PC-9 (cell line): Measurements from ENCODE around the gene ERC2. TPM values are rescaled to one million over a fixed set of nuclear protein-coding genes. Genes with fewer than 3 reads are reported as not detected.
A peak's percentile ranks its signal among the peaks of the same experiment; 100 is the strongest.

Source experiments
- BruUV-seq: library from RNA; stranded (reverse); fragments of 400-500 nt; replicated peaks from 2 replicates; lab custom pipeline; 2021; lab: Mats Ljungman, UMichigan
- CTCF ChIA-PET: fragments of 300-600 bp; sonication (Branson Sonifier 250); formaldehyde crosslinking; loops from one replicate; lab custom pipeline; 2022; ENCODE audit warnings: antibody characterized with exemption; lab: Charles Lee
- POLR2A ChIA-PET: fragments of 300-600 bp; sonication (Branson Sonifier 250); formaldehyde crosslinking; loops from one replicate; lab custom pipeline; 2022; ENCODE audit warnings: antibody characterized with exemption; ENCODE audit not compliant: unreplicated experiment; lab: Charles Lee
- DNase-seq, 2 experiments: peaks; one replicate each; pipeline versions ENCODE4 v3.0.0 to v3.0.0-alpha.2; 2015 to 2022; ENCODE audit warnings: mixed read lengths in 1 of 2
- H2AFZ ChIP-seq: fragments of 200-600 bp; sonication (generic); 2 replicates; pipeline ENCODE4 v1.8.1; 2017; ENCODE audit warnings: antibody characterized with exemption
- H3F3A ChIP-seq: fragments of 200-600 bp; sonication (generic); 2 replicates; pipeline ENCODE4 v1.8.1; 2017; ENCODE audit warnings: antibody characterized with exemption, mild to moderate bottlenecking, low read depth; ENCODE audit not compliant: insufficient read depth
- H3K27ac ChIP-seq: fragments of 200-600 bp; sonication (generic); 2 replicates; pipeline ENCODE4 v1.6.1; 2016; ENCODE audit warnings: mixed run types
- H3K27me3 ChIP-seq: fragments of 200-600 bp; sonication (generic); 2 replicates; pipeline ENCODE4 v1.6.1; 2016; ENCODE audit warnings: low read depth, mixed run types; ENCODE audit not compliant: insufficient read depth
- H3K36me3 ChIP-seq: fragments of 200-600 bp; sonication (generic); 2 replicates; pipeline ENCODE4 v1.6.1; 2016; ENCODE audit warnings: low read depth, mixed run types
- H3K4me1 ChIP-seq: fragments of 200-600 bp; sonication (generic); replicated peaks from 2 replicates; pipeline ENCODE4 v1.6.1; 2016; ENCODE audit warnings: mixed run types; ENCODE audit not compliant: insufficient read depth
- H3K4me2 ChIP-seq: fragments of 200-600 bp; sonication (generic); 2 replicates; pipeline ENCODE4 v1.6.1; 2017; ENCODE audit warnings: mixed run types
- H3K4me3 ChIP-seq: fragments of 200-600 bp; sonication (generic); 2 replicates; pipeline ENCODE4 v1.6.1; 2016; ENCODE audit warnings: mixed run types
- H3K79me2 ChIP-seq: fragments of 200-600 bp; sonication (generic); 2 replicates; pipeline ENCODE4 v1.6.1; 2017; ENCODE audit warnings: low read depth, mixed run types
- H3K9me2 ChIP-seq: fragments of 200-600 bp; sonication (generic); 2 replicates; pipeline ENCODE4 v1.8.1; 2017; ENCODE audit warnings: mild to moderate bottlenecking; ENCODE audit not compliant: insufficient read depth
- H3K9me3 ChIP-seq: fragments of 200-600 bp; sonication (generic); 2 replicates; pipeline ENCODE4 v1.8.1; 2016; ENCODE audit warnings: low read depth; ENCODE audit not compliant: insufficient read depth
- H4K20me1 ChIP-seq: fragments of 200-600 bp; sonication (generic); 2 replicates; pipeline ENCODE4 v1.8.1; 2017; ENCODE audit not compliant: insufficient read depth
- EZH2 ChIP-seq: fragments of 200-600 bp; sonication (generic); IDR thresholded peaks from 2 replicates; pipeline ENCODE4 v1.8.0; 2017; ENCODE audit warnings: antibody characterized with exemption, low read depth
- intact Hi-C: fragments of 100-400 bp; cut with micrococcal nuclease; formaldehyde crosslinking; loops from one replicate; pipeline ENCODE4 v1.10.0; 2022; ENCODE audit not compliant: unreplicated experiment
- total RNA-seq: library from RNA; stranded (reverse); gene quantifications from 2 replicates; pipeline ENCODE4 v1.2.3, GENCODE V29; 2021
- TF ChIP-seq, protein P1 (sequence below): fragments of 200-600 bp; sonication (generic); conservative IDR thresholded peaks from 2 replicates; pipeline ENCODE4 v1.6.1; 2017; ENCODE audit warnings: mixed run types, antibody characterized with exemption, mild to moderate bottlenecking, moderate library complexity

The ERC2 gene
- total RNA-seq, 1 experiment from 2014 or later, result 1.4 TPM

DNA sequence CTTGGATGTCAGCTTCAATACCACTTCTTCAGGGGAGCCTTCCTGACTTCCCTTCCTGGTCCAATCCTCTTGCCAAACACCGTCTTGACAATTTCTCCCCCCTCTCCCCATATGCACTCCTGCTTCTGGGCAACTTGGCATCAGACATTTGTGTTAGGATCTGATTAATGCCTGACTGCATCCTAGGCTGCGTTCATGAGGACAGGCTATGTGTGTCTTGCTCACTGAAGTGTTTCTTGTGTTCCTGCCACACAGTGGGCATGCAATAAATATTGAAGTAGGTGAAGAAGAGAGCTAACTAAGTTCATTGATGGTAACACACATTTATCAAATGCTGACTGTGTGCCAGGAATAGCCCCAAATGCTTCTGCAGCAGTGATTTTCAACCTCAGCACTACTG, 944.8 kb downstream of the ERC2 start:
- Histone ChIP-seq H3K9me3 (no peaks in the 10 kb centered on the region), H3K27ac (no peak overlapping the region), H3K4me3 (no peak overlapping the region), H3K36me3 (no peaks in the 10 kb centered on the region), H3K9me2 (no peaks in the 10 kb centered on the region), H3F3A (peaks cover 21% of the 10 kb centered on the region; the same call in 1 of the 2 replicates), H3K79me2 (no peaks in the 10 kb centered on the region), H3K4me1 (peaks cover 39% of the 10 kb centered on the region), H4K20me1 (no peaks in the 10 kb centered on the region), H2AFZ (no peak overlapping the region), H3K4me2 (no peak overlapping the region), H3K27me3 (no peaks in the 10 kb centered on the region)
- ChIA-PET POLR2A (interaction anchor here (0.6 kb wide), 1 partner anchor 41 kb away, joined by 5 read pairs; no protein-coding TSS in a partner anchor), CTCF (no interaction called here)
- TF ChIP-seq, protein P1, sequence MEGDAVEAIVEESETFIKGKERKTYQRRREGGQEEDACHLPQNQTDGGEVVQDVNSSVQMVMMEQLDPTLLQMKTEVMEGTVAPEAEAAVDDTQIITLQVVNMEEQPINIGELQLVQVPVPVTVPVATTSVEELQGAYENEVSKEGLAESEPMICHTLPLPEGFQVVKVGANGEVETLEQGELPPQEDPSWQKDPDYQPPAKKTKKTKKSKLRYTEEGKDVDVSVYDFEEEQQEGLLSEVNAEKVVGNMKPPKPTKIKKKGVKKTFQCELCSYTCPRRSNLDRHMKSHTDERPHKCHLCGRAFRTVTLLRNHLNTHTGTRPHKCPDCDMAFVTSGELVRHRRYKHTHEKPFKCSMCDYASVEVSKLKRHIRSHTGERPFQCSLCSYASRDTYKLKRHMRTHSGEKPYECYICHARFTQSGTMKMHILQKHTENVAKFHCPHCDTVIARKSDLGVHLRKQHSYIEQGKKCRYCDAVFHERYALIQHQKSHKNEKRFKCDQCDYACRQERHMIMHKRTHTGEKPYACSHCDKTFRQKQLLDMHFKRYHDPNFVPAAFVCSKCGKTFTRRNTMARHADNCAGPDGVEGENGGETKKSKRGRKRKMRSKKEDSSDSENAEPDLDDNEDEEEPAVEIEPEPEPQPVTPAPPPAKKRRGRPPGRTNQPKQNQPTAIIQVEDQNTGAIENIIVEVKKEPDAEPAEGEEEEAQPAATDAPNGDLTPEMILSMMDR, result no peak
- TF ChIP-seq EZH2, result no peak
- intact Hi-C loops, result no loop called here
- no peak for DNase-seq
- BruUV-seq, result no TSS peak

DNA sequence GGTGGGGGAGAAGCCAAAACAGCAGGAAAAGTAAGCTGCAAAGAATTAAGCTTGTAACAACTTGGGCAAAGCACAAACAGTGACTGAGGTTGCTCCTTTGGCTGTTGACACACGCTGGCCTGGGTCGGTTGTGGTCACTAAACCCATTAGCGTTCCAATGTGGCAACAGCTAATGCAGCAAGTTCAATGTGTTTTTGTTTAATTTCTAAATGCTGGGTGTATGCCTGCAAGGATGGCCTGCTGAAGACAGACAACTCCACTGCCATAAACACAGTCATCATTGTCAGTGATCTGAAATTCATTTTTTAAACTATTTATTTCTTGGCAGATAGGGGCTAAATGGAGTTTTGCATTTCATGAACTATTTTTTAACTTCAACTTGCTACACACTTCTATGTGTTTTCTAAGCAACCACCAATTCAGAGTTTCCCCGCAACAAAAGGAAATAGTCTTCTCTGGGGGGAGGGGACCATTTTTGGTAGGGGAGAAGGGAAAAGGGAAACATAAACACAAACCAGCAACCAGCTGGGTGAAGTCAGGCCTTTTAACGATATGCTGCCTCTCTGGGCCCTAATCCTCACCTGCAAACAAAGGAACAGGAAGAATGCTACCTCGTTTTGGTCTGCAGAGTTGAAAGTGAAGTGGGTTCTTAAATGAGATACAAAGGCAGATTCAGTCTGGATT, 946.4 kb downstream of the ERC2 start:
- Histone ChIP-seq H3K27me3 (no peaks in the 10 kb centered on the region), H3K4me2 (no peak overlapping the region), H3F3A (peaks cover 28% of the 10 kb centered on the region; the same call in 1 of the 2 replicates), H3K79me2 (no peaks in the 10 kb centered on the region), H3K27ac (0 out of 2 replicates have a peak overlapping the region, but pooled peaks have one; percentile 26), H3K9me2 (no peaks in the 10 kb centered on the region), H4K20me1 (no peaks in the 10 kb centered on the region), H3K9me3 (no peaks in the 10 kb centered on the region), H3K4me1 (peaks cover 50% of the 10 kb centered on the region), H3K36me3 (no peaks in the 10 kb centered on the region), H2AFZ (no peak overlapping the region), H3K4me3 (no peak overlapping the region)
- CTCF ChIA-PET, result no interaction called here
- POLR2A ChIA-PET, result no interaction called here
- intact Hi-C loops, result no loop called here
- TF ChIP-seq, protein P1, result no peak
- no peak for TF ChIP-seq EZH2
- no peak for DNase-seq
- BruUV-seq, result no TSS peak

- CTCF ChIA-PET, result no interaction called here
- intact Hi-C loops, result no loop called here
Observed at GRCh38 chr3:55521064-55521737, 947.1 kb downstream of the ERC2 start.

More at GRCh38 chr3:55521064-55521737, 947.1 kb downstream of the ERC2 start:
- no peak for TF ChIP-seq EZH2
- TF ChIP-seq, protein P1, result no peak
- Histone ChIP-seq H3K27ac (peak overlapping the region; percentile 26; the same call in 1 of the 2 replicates), H3F3A (peaks cover 28% of the 10 kb centered on the region; the same call in 1 of the 2 replicates), H3K27me3 (no peaks in the 10 kb centered on the region), H3K36me3 (no peaks in the 10 kb centered on the region), H3K9me3 (no peaks in the 10 kb centered on the region), H3K4me1 (peaks cover 50% of the 10 kb centered on the region), H2AFZ (no peak overlapping the region), H3K9me2 (no peaks in the 10 kb centered on the region), H3K4me3 (no peak overlapping the region), H4K20me1 (no peaks in the 10 kb centered on the region), H3K4me2 (no peak overlapping the region), H3K79me2 (no peaks in the 10 kb centered on the region)
- no TSS peak for BruUV-seq
- no peak for DNase-seq
- POLR2A ChIA-PET, result no interaction called here
